Memory B cell (primary cell): ENCODE measurements around the gene HIBCH.
"Not testable (repeated sequence)": the region's sequence is repeated elsewhere in the genome, so short reads cannot be mapped to it uniquely, and the experiment has no call there.

Source experiments
- ATAC-seq: fragments of 150-1000 bp; cut with Tn5 transposase; 2 replicates; pipeline ENCODE4 v1.10.0; 2021; ENCODE audit warnings: low read depth, mild to moderate bottlenecking, moderate library complexity
- DNase-seq, 2 donors: peaks; one replicate each; pipeline ENCODE4 v3.0.0; 2022; ENCODE audit warnings: low spot score in 2 of 2
- H3K27ac Mint-ChIP-seq: one replicate; pipeline ENCODE4 v1.8.0; 2022; ENCODE audit warnings: mild to moderate bottlenecking, moderate library complexity, mixed read lengths
- H3K27me3 Mint-ChIP-seq: one replicate; pipeline ENCODE4 v1.8.0; 2022; ENCODE audit warnings: mixed read lengths
- H3K36me3 Mint-ChIP-seq: one replicate; pipeline ENCODE4 v1.8.0; 2022; ENCODE audit warnings: mild to moderate bottlenecking, mixed read lengths
- H3K4me1 Mint-ChIP-seq: one replicate; pipeline ENCODE4 v1.8.0; 2022; ENCODE audit warnings: mixed read lengths
- H3K4me3 Mint-ChIP-seq: one replicate; pipeline ENCODE4 v1.8.0; 2022; ENCODE audit warnings: mild to moderate bottlenecking, moderate library complexity, mixed read lengths
- H3K9me3 Mint-ChIP-seq: one replicate; pipeline ENCODE4 v1.8.0; 2022; ENCODE audit warnings: mixed read lengths

HIBCH gene

DNA sequence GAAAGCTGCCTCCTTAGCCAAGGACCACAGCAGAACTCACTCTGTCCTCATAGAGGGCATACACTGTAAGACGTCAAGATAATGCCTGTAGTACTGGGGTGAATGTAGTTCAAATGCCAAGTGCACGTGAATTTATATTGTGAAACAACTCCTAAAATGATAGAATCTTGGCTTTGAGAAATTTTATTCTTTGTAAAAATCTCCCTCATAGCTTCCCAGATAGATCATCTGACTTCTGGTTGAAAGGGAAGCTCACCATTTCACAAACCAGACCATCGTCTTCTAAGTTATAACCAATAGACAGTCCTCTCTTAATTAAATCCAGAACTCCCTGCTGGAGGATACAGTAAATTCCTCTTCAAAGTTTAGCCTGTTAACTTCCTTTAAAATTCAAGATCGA, 146.2 kb downstream of the HIBCH start:
- H3K9me3 Mint-ChIP-seq, result peaks cover 10% of the 10 kb centered on the region
- H3K4me3 Mint-ChIP-seq, result no peak overlapping the region
- H3K27ac Mint-ChIP-seq, result no peak overlapping the region
- peaks cover under 1% of the 10 kb centered on the region for H3K27me3 Mint-ChIP-seq
- DNase-seq (no peak), ATAC-seq (no peak)
- H3K36me3 Mint-ChIP-seq, result peaks cover 12% of the 10 kb centered on the region
- H3K4me1 Mint-ChIP-seq, result no peaks in the 10 kb centered on the region

DNA sequence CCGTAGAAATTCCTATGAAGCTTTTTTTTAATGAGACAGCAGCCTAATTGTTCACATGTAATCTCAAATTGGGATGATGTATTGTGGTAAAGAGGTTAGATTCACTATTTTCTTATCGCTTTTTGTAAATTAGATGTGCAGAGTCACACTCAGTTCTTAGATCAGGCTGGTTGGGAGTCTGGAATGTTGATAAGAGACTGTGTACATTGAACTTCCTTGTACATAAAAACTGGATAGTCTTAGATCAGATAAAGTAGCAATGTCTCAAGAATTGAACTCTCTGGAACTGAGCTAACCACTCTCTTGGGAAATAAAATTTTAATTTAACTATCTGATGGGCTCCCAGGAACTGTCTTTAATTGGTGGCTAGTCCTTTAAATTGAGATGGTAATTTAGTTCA, 149.0 kb downstream of the HIBCH start:
- DNase-seq (no peak), ATAC-seq (no peak)
- Mint-ChIP-seq H3K27ac (no peak overlapping the region), H3K9me3 (peaks cover 11% of the 10 kb centered on the region), H3K4me3 (no peak overlapping the region), H3K27me3 (no peaks in the 10 kb centered on the region), H3K4me1 (no peaks in the 10 kb centered on the region), H3K36me3 (peaks cover 14% of the 10 kb centered on the region)

DNA sequence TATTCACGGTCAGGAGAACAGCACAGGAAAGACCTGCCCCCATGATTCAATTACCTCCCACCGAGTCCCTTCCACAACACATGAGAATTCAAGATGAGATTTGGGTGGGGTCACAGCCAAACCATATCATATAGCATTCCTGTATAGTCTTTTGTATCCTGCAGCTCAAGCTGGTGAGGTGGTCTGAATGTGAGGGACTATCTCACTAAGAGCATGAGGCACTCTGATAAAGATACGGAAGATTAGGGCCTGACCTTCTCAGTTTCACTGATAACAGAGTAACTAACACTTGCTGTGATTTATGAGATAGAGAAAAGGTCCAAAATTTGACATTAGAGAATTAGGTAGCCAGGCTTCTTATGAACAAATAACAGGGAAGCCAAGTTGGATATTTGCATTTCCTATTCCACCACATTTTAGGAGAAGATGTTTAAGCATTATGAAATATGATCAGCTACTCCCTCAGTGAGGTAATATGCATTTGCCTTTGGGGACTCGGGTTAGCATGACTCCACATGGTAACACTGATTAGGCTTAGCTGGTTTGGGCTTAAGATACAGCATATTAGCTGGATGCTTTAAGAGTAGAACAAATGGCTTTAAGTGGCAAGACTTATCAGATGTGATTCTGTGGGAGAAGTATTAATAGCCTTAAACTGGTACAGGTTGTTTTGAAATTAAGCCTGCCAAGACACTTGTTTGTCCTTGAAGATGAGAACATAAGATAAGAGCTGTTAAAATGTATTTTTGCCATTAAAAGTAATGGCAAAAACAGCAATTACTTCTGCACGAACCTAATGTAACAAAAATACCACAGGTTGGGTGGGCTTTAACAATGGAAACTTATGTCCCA, 150.2 kb downstream of the HIBCH start:
- H3K27ac Mint-ChIP-seq, result no peak overlapping the region
- no peaks in the 10 kb centered on the region for H3K27me3 Mint-ChIP-seq
- H3K36me3 Mint-ChIP-seq, result peaks cover 14% of the 10 kb centered on the region
- H3K4me3 Mint-ChIP-seq, result no peak overlapping the region
- no peak for ATAC-seq
- no peaks in the 10 kb centered on the region for H3K4me1 Mint-ChIP-seq
- no peak for DNase-seq
- H3K9me3 Mint-ChIP-seq, result peaks cover 15% of the 10 kb centered on the region

GRCh38 chr2:190167702-190168101, 151.9 kb downstream of the HIBCH start:
- no peak for DNase-seq

GRCh38 chr2:190165491-190165890, 154.1 kb downstream of the HIBCH start:
- peaks cover 9% of the 10 kb centered on the region for H3K9me3 Mint-ChIP-seq
- H3K4me3 Mint-ChIP-seq, result no peak overlapping the region
- no peak overlapping the region for H3K27ac Mint-ChIP-seq
- no peaks in the 10 kb centered on the region for H3K4me1 Mint-ChIP-seq
- ATAC-seq, result no peak
- H3K36me3 Mint-ChIP-seq, result peaks cover 6% of the 10 kb centered on the region
- no peak for DNase-seq
- H3K27me3 Mint-ChIP-seq, result no peaks in the 10 kb centered on the region

More at GRCh38 chr2:190167702-190168101, 151.9 kb downstream of the HIBCH start:
- Mint-ChIP-seq H3K4me3 (no peak overlapping the region), H3K27me3 (no peaks in the 10 kb centered on the region), H3K4me1 (no peaks in the 10 kb centered on the region), H3K9me3 (peaks cover 9% of the 10 kb centered on the region), H3K27ac (no peak overlapping the region), H3K36me3 (peaks cover 8% of the 10 kb centered on the region)
- no peak for ATAC-seq

DNA sequence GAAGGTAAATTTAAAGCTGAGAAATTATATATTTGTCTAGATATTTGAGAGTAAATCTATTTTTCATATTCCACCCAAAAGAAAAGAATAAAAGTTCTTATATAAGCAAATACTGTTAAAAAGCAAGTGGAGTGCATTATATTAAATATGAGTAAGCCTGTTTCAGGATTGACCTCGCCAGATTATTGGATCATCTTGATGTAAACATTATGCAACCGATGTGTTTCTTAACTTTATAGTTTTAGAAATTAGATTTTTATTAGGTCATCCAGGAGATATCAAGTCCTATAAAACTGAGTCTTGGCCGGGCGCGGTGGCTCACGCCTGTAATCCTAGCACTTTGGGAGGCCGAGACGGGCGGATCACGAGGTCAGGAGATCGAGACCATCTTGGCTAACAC, 156.8 kb downstream of the HIBCH start:
- peaks cover 4% of the 10 kb centered on the region for H3K9me3 Mint-ChIP-seq
- H3K36me3 Mint-ChIP-seq, result no peaks in the 10 kb centered on the region
- ATAC-seq, result no peak
- no peak overlapping the region for H3K27ac Mint-ChIP-seq
- peaks cover 2% of the 10 kb centered on the region for H3K4me1 Mint-ChIP-seq
- no peak overlapping the region for H3K4me3 Mint-ChIP-seq
- no peak for DNase-seq
- no peaks in the 10 kb centered on the region for H3K27me3 Mint-ChIP-seq

DNA sequence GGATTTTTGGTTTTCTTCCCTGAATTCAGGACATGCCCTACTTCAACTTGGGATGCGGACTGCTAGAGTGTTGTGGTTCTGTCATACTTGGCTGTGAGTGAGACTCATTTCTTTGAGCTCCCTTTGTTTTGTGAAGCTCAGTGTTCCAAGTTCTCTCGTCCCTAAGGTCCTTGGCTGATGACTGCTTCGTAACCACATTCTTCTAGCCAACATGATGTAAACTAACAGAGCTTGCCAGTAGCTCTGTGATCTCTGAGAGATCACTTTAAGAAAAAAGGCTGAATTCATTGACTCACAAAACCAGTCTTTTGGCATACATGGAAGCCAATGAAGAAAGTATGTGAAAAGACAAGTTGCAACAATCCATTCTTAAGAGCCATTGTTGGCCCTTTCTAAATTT, 160.2 kb downstream of the HIBCH start:
- Mint-ChIP-seq H3K27ac (no peak overlapping the region), H3K27me3 (no peaks in the 10 kb centered on the region), H3K9me3 (no peaks in the 10 kb centered on the region), H3K36me3 (no peaks in the 10 kb centered on the region), H3K4me3 (no peak overlapping the region), H3K4me1 (peaks cover 3% of the 10 kb centered on the region)
- DNase-seq (no peak), ATAC-seq (no peak)

DNA sequence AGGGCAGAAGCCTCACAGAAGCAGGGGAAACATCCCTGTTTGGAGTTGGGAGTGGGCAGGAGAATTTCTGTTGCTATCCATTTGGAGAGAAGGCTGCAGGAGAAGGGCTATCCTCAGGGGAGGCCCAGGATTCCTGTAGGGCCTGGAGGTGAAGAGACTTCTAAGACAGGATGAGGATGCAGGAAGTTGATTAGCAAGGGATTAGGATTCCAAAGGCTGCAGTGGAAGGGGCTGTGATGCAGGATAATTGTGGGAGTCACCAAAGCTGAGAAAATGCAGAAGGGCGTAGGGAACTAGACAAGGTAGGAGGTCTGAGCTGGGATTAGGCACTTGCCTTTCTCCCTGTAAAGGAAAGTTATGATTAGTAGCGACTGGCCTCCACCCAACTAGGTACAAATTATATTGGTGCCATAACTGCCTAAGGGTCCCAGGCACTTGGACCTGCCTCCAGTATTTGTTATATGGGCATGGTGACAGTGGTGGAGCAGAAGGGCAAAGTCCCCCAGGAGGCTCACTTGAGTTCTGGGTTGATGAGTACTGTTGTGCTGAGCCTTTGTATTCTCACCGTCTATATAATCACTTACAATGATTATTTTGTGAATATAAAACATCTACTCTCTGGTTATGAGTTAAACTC, 160.7 kb downstream of the HIBCH start:
- ATAC-seq (no peak), DNase-seq (no peak)
- H3K9me3 Mint-ChIP-seq, result no peaks in the 10 kb centered on the region
- H3K4me3 Mint-ChIP-seq, result no peak overlapping the region
- H3K4me1 Mint-ChIP-seq, result peaks cover 3% of the 10 kb centered on the region
- H3K36me3 Mint-ChIP-seq, result no peaks in the 10 kb centered on the region
- H3K27me3 Mint-ChIP-seq, result no peaks in the 10 kb centered on the region
- no peak overlapping the region for H3K27ac Mint-ChIP-seq

- ATAC-seq, H3K9me3 Mint-ChIP-seq, DNase-seq, H3K4me1 Mint-ChIP-seq, H3K36me3 Mint-ChIP-seq, H3K27me3 Mint-ChIP-seq: not testable (repeated sequence)
- Mint-ChIP-seq H3K27ac (peak overlapping the region; percentile 50), H3K4me3 (peak overlapping the region; percentile 11)
Observed at GRCh38 chr2:190157613-190158528, 161.8 kb downstream of the HIBCH start.

DNA sequence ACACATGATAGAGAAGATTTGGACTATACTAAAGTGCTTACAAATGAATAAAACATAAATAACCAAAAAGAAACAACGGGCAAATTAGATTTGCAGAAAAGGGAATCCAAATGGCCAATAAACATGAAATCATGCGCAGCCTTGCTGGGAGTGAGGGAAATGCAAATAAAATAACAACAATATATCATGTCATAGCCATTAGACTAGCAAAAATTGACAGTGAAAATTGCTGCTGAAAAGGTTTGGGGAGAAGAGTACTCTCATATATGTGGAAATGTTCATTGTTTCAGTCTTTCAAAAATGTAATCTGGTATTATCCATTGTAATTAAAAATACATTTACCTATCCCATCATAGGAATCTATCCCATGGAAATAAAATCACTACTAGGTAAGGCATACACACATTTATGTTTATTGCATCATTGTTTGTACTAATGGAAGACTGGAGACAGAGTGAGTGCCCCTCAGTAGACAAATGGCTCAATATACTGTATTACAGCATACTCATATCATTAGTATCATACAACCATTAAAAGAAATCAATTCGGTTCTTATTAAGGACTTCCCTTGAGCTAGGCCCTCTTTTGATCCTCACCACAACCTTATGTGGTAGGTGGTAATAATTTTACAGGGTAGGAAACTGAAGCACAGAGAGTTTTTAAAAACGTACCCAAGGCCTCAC, 163.0 kb downstream of the HIBCH start:
- Mint-ChIP-seq H3K27me3 (no peaks in the 10 kb centered on the region), H3K9me3 (no peaks in the 10 kb centered on the region), H3K27ac (no peak overlapping the region), H3K36me3 (no peaks in the 10 kb centered on the region), H3K4me3 (no peak overlapping the region), H3K4me1 (peaks cover 3% of the 10 kb centered on the region)
- no peak for ATAC-seq
- DNase-seq, result no peak
